Measurements from ENCODE around the gene RECK.

The RECK gene

DNA sequence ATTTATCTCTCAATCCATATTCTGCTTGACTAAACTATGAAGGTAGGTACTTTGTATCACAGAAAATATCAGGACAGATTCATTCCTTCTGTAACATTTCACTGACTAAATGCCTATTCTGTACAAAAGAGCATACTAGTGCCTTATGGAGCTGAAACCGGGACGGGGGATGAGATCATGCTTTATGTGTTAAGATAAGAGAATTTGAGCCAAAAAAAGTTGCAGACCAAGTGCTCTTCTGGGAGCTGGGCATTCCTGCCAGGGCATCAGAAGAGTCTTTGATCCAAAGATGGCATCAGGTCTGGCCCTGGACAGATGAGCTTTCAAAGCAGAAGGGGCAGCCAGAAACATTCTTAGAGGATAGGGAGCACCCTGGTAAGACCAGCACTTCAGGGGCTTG is 72.4 kb downstream of the RECK start:
- Histone ChIP-seq H3K4me2 (ENCODE audit: low read length) (no peak overlapping the region), H3K9me2 (replicated peaks; ENCODE audit: control insufficient read depth, low read length) (no peaks in the 10 kb centered on the region), H4K20me1 (ENCODE audit: control insufficient read depth, insufficient read depth, low read depth, low read length) (no peaks in the 10 kb centered on the region), H3K36me3 (ENCODE audit: control insufficient read depth, low read length) (no peaks in the 10 kb centered on the region), H3K4me3 (ENCODE audit: low read length) (no peak overlapping the region), H3K27ac (ENCODE audit: low read depth, low read length) (no peak overlapping the region), H3F3A (ENCODE audit: control insufficient read depth, insufficient read depth) (no peaks in the 10 kb centered on the region), H3K9me3 (ENCODE audit: control insufficient read depth, insufficient read depth, low read length) (no peaks in the 10 kb centered on the region), H3K4me1 (ENCODE audit: control insufficient read depth, low read length) (no peaks in the 10 kb centered on the region), H3K79me2 (ENCODE audit: control insufficient read depth, low read length) (no peaks in the 10 kb centered on the region), H3K27me3 (ENCODE audit: control insufficient read depth, low read length) (no peaks in the 10 kb centered on the region)
- TF ChIP-seq EZH2phosphoT487 (IDR thresholded peaks at IDR 0.05; ENCODE audit: borderline replicate concordance, low read length) = no peak
- TF ChIP-seq, protein P1, sequence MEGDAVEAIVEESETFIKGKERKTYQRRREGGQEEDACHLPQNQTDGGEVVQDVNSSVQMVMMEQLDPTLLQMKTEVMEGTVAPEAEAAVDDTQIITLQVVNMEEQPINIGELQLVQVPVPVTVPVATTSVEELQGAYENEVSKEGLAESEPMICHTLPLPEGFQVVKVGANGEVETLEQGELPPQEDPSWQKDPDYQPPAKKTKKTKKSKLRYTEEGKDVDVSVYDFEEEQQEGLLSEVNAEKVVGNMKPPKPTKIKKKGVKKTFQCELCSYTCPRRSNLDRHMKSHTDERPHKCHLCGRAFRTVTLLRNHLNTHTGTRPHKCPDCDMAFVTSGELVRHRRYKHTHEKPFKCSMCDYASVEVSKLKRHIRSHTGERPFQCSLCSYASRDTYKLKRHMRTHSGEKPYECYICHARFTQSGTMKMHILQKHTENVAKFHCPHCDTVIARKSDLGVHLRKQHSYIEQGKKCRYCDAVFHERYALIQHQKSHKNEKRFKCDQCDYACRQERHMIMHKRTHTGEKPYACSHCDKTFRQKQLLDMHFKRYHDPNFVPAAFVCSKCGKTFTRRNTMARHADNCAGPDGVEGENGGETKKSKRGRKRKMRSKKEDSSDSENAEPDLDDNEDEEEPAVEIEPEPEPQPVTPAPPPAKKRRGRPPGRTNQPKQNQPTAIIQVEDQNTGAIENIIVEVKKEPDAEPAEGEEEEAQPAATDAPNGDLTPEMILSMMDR (IDR thresholded peaks at IDR 0.05; ENCODE audit: low read depth, low read length, poor library complexity, severe bottlenecking) = no peak

DNA sequence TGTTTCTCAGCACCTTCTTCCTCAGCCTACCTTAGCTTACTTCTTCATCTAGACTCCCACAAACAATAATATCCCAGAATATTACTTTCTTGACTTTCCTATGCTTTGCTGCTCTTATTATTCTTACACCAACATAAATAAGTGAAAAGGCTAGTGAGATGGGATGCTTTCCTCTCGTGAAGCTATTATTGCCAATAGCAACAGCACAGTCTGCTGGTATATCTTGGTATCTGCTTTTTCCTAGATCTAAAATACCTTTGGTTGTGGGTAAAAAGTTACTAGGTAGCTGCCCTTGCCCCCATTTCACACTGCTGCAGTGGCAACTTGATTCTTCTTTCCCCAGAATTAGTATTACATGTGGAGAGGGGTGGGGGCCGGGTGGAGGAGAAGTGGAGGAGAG is 73.7 kb downstream of the RECK start:
- no peak overlapping the region for H3K27ac ChIP-seq (ENCODE audit: low read depth, low read length)
- no peaks in the 10 kb centered on the region for H4K20me1 ChIP-seq (ENCODE audit: control insufficient read depth, insufficient read depth, low read depth, low read length)
- H3K4me2 ChIP-seq (ENCODE audit: low read length) = no peak overlapping the region
- no peaks in the 10 kb centered on the region for H3K36me3 ChIP-seq (ENCODE audit: control insufficient read depth, low read length)
- H3K4me1 ChIP-seq (ENCODE audit: control insufficient read depth, low read length) = no peaks in the 10 kb centered on the region
- no peak overlapping the region for H3K4me3 ChIP-seq (ENCODE audit: low read length)
- no peaks in the 10 kb centered on the region for H3F3A ChIP-seq (ENCODE audit: control insufficient read depth, insufficient read depth)
- H3K79me2 ChIP-seq (ENCODE audit: control insufficient read depth, low read length) = no peaks in the 10 kb centered on the region
- no peaks in the 10 kb centered on the region for H3K27me3 ChIP-seq (ENCODE audit: control insufficient read depth, low read length)
- TF ChIP-seq EZH2phosphoT487 (IDR thresholded peaks at IDR 0.05; ENCODE audit: borderline replicate concordance, low read length) = no peak
- TF ChIP-seq, protein P1 (IDR thresholded peaks at IDR 0.05; ENCODE audit: low read depth, low read length, poor library complexity, severe bottlenecking) = no peak
- H3K9me3 ChIP-seq (ENCODE audit: control insufficient read depth, insufficient read depth, low read length) = no peaks in the 10 kb centered on the region
- H3K9me2 ChIP-seq (replicated peaks; ENCODE audit: control insufficient read depth, low read length) = no peaks in the 10 kb centered on the region

DNA sequence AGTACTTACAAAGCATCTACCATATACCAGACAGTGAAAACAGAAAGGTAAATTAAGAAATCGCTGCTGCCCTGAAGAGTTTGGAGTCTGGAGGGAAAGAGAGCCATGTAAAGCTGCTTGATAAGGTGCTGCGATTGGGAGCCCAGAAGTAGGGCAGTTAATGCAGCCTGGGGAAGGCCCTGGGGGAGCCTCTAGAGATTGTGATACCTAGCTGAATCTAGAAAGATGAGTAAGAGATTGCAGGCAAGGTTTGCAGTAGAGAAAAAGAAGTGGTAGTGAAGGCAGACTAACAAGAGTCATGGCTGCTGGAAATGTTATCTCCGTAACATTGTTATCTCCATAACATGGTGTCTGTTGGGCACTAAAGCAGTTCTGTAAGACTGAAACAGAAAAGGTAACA is 75.8 kb downstream of the RECK start:
- no peak overlapping the region for H3K27ac ChIP-seq (ENCODE audit: low read depth, low read length)
- TF ChIP-seq, protein P1 (IDR thresholded peaks at IDR 0.05; ENCODE audit: low read depth, low read length, poor library complexity, severe bottlenecking) = no peak
- TF ChIP-seq EZH2phosphoT487 (IDR thresholded peaks at IDR 0.05; ENCODE audit: borderline replicate concordance, low read length) = no peak

DNA sequence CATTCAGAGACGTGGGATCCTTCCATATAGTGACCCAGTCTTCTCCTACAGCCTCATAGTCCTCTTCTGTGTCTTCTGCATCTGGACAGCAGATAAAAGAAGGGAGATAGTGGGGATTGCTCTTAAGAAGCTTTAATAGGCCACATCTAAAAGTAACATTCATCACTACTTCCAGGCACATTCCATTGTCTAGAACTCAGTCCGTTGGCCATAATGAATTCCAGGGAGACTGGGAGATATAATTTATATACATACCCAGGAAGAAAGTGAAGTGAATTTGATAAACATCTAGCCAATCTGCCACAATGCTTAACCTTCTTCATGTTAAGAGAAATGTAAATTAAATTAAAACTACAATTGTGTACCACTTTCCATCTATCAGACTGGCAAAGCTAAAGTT is 77.3 kb downstream of the RECK start:
- Histone ChIP-seq H3K4me1 (ENCODE audit: control insufficient read depth, low read length) (no peaks in the 10 kb centered on the region), H3K4me3 (ENCODE audit: low read length) (no peak overlapping the region), H3K36me3 (ENCODE audit: control insufficient read depth, low read length) (no peaks in the 10 kb centered on the region), H3K27ac (ENCODE audit: low read depth, low read length) (no peak overlapping the region), H3K27me3 (ENCODE audit: control insufficient read depth, low read length) (no peaks in the 10 kb centered on the region), H3K9me3 (ENCODE audit: control insufficient read depth, insufficient read depth, low read length) (no peaks in the 10 kb centered on the region), H3K79me2 (ENCODE audit: control insufficient read depth, low read length) (no peaks in the 10 kb centered on the region), H3K4me2 (ENCODE audit: low read length) (no peak overlapping the region), H3F3A (ENCODE audit: control insufficient read depth, insufficient read depth) (no peaks in the 10 kb centered on the region), H4K20me1 (ENCODE audit: control insufficient read depth, insufficient read depth, low read depth, low read length) (no peaks in the 10 kb centered on the region), H3K9me2 (replicated peaks; ENCODE audit: control insufficient read depth, low read length) (no peaks in the 10 kb centered on the region)
- TF ChIP-seq, protein P1 (IDR thresholded peaks at IDR 0.05; ENCODE audit: low read depth, low read length, poor library complexity, severe bottlenecking) = no peak
- no peak for TF ChIP-seq EZH2phosphoT487 (IDR thresholded peaks at IDR 0.05; ENCODE audit: borderline replicate concordance, low read length)

More for the DNA sequence above, 75.8 kb downstream of the RECK start:
- Histone ChIP-seq H3K4me2 (ENCODE audit: low read length) (no peak overlapping the region), H3K79me2 (ENCODE audit: control insufficient read depth, low read length) (no peaks in the 10 kb centered on the region), H3K9me3 (ENCODE audit: control insufficient read depth, insufficient read depth, low read length) (no peaks in the 10 kb centered on the region), H4K20me1 (ENCODE audit: control insufficient read depth, insufficient read depth, low read depth, low read length) (no peaks in the 10 kb centered on the region), H3K9me2 (replicated peaks; ENCODE audit: control insufficient read depth, low read length) (no peaks in the 10 kb centered on the region), H3K4me1 (ENCODE audit: control insufficient read depth, low read length) (no peaks in the 10 kb centered on the region), H3K4me3 (ENCODE audit: low read length) (no peak overlapping the region), H3F3A (ENCODE audit: control insufficient read depth, insufficient read depth) (no peaks in the 10 kb centered on the region), H3K36me3 (ENCODE audit: control insufficient read depth, low read length) (no peaks in the 10 kb centered on the region), H3K27me3 (ENCODE audit: control insufficient read depth, low read length) (no peaks in the 10 kb centered on the region)

Data from DOHH2 (cell line).